GM18873 (cell line): ENCODE data around the gene SUPT7L.
"Not testable (repeated sequence)": the region's sequence is repeated elsewhere in the genome, so short reads cannot be mapped to it uniquely, and the experiment has no call there.

Experiments used
- ATAC-seq: cut with Tn5 transposase; IDR thresholded peaks from one replicate; pipeline ENCODE4 v1.9.1; 2021; ENCODE audit warnings: mild to moderate bottlenecking, moderate library complexity, moderate number of reproducible peaks; ENCODE audit not compliant: unreplicated experiment, low FRiP score

Gene SUPT7L

DNA sequence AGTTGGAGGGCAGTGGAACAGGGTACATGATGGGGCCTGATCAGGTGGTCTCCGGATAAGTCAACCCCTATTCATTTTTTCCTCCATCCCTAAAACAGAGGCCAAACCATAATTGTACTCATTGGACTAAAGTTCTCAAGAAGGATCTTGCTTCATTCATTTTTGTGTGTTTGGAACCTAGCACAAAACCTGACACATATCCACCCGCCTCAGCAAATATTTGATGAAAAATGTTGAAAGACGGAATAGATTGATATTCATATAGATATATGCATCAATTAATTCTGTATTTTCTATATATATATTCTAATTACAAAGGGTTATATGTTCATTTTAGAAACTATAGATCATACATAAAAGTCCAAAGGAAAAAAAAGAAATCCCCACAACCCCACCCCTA is 22.2 kb upstream of the SUPT7L start:
- ATAC-seq: no peak

- ATAC-seq: not testable (repeated sequence)
Observed at GRCh38 chr2:27685006-27685405, 21.6 kb upstream of the SUPT7L start.

DNA sequence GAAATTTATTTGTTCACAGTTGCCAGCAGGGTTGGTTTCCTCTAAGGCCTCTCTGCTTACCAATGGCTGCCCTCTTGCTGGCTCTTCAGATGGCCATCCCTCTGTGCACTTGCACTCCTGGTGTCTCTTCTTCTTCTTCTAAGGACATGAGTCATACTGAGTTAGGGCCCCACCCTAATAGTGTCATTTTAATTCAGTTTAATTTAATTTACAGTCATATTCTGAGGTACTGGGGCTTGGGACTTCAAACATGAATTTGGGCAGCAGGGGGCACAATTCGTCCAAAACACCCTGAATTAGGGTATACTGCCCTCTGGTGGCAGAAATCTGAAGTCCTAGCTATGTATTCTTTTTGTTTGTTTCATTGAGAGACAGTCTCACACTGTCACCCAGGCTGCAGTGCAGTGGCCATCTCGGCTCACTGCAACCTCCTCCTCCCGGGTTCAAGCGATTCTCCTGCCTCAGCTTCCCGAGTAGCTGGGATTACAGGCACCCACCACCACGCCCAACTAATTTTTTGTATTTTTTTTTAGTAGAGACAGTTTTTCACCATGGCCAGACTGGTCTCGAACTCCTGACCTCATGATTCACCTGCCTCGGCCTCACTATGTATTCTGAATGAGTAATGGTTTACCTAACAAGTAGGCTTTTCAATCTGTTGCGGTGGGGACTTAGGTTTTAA is 20.1 kb upstream of the SUPT7L start:
- peak; percentile 63 for ATAC-seq

DNA sequence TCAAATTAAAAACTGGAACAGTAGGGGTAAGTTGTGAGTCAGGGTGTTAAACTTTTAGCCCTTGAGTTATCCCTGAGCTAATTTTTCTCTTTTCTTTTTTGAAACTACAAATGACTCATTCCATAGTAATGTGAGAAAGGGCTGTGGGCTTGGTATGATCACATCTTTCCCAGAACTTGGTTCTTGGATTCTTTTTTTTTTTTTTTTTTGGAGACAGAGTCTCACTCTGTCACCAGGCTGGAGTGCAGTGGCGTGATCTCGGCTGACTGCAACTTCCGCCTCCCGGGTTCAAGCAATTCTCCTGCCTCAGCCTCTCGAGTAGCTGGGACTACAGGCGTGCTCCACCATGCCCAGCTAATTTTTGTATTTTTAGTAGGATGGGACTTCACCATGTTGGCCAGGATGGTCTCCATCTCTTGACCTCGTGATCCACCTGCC is 18.9 kb upstream of the SUPT7L start:
- ATAC-seq: not testable (repeated sequence)

GRCh38 chr2:27681841-27682240 is 18.4 kb upstream of the SUPT7L start:
- no peak for ATAC-seq

GRCh38 chr2:27680571-27680970 is 17.2 kb upstream of the SUPT7L start:
- ATAC-seq: no peak

DNA sequence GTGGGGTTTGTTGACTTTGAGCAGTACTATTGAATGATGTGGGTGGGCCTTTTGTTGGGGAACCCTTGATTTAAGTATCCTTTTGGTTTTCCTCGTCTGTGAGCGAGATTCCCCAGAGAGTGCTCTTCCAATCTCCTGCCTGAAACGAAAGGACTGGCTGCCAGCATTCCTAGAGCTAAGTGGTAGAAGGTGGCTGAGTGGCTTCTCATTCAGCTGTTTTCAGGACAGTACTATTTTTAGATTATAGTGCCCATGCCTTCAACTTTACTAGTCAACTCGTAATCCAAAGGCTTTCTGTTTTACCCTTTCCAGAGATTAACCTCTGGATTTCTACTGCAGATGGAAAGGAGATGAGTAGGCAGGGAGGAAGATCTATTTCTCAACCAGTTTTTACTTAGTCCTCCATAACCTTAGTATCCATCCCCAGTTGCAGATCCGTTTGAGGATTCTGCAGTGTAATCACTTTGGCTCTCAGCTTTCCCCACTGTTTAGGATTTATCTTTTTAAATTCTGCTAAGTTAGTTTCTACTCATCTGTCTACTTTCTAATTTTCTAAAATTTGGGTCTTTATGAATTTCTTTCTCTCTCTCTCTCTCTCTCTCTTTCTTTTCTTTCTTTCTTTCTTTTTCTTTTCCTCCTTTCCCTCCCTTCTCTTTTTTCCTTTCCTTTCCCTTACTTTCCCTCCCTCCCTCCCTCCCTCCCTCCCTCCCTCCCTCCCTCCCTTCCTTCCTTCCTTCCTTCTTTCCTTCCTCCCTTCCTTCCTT is 9.5 kb upstream of the SUPT7L start:
- ATAC-seq: no peak

- no peak for ATAC-seq
Observed at GRCh38 chr2:27671235-27671634, 7.8 kb upstream of the SUPT7L start.

DNA sequence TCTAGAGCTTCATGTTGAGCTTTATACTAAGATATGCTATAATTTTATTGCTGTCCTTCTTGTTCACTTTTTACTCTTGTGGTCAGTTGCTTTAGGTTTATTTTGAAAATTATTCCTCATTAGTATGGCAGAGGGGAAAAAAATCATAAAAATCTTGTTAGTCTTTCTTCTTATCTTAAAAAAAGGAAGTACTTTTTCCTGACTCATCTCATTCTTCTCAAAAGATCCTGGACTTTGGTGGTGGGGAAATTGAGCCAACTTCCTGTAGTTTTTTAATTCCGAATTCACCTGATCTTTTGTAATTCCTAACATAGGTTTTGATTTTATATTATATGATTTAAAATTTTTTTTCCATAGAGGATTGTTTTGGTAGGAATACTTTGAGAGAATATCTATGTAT is 4.0 kb upstream of the SUPT7L start:
- ATAC-seq: no peak

DNA sequence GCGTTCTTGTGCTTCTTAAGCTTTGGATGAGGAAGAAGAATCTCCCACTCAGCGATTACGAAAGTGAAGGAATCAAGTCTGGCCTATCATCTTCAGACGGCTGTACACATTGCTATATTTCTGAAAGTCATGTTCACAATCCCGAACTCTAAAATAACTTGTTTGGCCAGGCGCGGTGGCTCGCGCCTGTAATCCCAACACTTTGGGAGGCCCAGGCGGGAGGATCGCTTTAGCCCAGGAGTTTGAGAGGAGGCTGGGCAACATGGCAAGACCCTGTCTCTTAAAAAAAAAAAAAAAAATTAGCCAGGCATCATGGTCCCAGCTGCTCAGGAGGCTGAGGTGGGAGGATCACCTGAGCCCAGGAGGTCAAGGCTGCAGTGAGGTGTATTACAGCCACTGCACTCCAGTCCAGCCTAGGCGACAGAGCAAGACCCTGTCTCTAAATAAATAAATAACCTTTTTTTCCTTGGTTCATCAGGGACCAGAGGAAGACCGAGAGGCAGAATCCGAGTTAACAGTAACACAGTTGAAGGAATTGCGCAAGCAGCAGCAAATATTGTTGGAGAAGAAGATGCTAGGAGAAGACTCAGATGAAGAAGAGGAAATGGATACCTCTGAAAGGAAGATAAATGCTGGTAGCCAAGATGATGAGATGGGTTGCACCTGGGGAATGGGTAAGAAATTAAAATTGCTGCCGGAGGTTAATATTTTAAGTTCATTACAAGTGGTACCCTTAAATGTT is 1.4 kb upstream of the SUPT7L start:
- no peak for ATAC-seq

- ATAC-seq: peak; percentile 27
Observed at GRCh38 chr2:27664154-27664574, 750 bp upstream of the SUPT7L start.

DNA sequence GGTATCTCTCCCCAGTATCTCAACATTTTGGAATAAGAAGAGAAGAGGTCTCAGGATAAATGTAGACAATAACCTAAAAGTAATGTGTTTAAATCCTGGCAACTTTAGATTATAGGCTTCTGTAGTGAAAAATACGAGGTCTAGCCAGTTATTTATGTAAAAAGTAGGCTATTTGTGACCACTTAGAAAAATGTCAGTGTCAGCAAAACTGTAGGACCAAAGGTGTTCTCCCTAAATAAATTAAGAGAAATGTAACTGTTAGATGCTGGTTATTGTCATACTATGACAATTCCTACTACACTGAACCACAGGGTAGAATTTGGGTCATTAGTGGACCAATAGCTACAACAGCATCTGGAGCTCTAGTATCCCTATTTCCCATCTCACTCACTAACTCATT is 2.0 kb downstream of the SUPT7L start:
- no peak for ATAC-seq

DNA sequence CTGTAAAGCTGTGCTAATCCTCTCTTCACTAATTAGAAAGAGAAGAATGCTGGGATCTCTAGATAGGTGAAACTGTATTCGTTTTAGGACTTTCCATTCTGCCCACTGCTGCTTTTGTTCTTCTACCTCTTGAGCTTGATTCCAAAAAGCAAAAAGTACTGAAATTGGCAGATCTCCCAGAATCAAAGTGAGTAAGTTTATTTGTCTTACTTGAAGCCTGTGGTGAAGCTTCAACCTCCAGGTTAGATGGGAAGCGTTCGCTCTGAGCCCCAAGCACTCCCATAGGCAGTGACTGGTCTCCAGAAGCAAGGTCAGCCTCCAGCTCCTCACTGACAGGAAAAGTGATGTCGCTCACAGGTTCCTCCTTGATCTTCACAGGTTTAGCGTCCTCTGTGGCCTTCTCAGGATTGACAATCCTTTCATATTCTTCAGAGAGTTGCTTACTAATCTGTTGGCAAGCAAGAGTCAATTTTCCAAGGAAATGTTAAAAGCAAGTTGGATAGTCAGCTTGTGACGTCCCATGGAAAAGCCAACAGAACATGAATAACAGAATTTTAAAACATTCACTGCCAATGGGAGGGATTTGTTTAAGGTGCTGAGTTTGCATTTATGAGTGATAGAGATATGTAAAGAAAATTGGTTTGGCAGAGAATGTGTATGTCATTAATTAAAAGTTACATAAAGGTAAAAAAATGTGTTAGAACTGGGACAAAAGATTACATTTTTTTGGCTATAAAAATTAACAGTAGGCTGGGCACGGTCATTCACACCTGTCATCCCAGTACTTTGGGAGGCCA is 8.1 kb downstream of the SUPT7L start:
- no peak for ATAC-seq

GRCh38 chr2:27653397-27653796 is 10.0 kb downstream of the SUPT7L start:
- ATAC-seq: no peak

GRCh38 chr2:27652790-27653189 is 10.6 kb downstream of the SUPT7L start:
- ATAC-seq: no peak

DNA sequence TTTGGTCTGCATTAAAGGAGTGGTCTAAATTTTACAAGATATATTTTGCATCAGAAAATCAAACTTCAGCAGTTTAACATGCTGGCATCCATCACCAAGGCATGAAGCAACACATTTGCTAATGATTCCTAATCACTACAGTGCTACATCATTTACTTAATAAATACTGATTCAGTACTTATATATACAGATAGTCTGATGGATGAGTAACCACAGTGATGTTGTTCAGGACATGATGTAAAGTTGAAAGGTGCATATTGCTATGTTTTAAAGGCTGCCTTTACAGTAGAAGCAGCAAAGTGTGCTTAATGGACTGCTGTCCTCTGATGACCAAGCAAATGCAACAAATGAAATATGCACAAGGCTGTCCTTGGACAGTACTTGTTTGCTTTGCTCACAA is 11.1 kb downstream of the SUPT7L start:
- ATAC-seq: no peak

GRCh38 chr2:27651056-27651455 is 12.4 kb downstream of the SUPT7L start:
- ATAC-seq: no peak

- ATAC-seq: no peak
Observed at GRCh38 chr2:27647737-27648136, 15.7 kb downstream of the SUPT7L start.

DNA sequence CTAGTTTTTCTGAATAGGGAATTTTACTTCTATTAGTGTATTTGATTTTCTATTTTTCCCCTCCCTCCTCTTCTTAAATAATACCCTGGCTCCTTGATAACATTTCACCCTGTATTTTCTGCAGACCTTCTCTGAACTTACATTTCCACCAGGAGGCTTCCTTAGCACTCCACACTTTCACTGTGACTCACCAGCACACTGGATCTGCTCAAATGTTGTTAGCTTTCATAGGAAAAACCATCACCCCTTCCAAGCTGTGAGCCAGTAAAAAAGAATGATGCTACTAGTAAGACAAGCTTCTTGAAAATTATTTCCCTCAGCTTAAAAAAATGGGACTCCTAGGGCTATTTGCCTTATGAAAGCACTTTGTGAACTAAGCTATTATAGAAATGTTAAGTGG is 16.1 kb downstream of the SUPT7L start:
- ATAC-seq: no peak

DNA sequence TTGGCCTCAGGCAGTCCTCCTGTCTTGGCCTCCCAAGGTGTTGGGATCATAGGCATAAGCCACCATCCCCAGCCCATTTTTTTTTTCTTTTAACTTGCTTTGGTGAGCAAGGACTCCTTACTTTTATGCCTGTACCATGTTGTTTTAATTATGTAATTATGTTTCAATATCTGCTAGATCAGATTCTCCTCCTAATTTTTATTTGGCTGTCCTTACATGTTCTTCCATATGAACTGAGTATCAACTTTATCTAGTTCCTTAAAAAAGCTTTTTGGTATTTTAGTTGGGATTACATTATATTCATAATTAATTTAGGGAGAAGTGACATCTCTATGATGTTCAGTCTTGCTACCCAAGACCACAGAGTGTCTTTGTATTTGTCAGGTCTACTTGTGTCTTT is 18.2 kb downstream of the SUPT7L start:
- no peak for ATAC-seq
